ENCODE results near the gene ANKK1. TPM values are rescaled to one million over a fixed set of nuclear protein-coding genes. Genes with fewer than 3 reads are reported as not detected.

Gene ANKK1
- total RNA-seq (2014; rRNA removed; shearing (Covaris generic); ENCODE audit: low replicate concordance) = 0.32 and 0.67 TPM in 2 replicates

- no peaks in the 10 kb centered on the region for H3K27me3 ChIP-seq (ENCODE audit: low read length)
Measured at GRCh38 chr11:113387605-113388211, at the start of gene ANKK1. Gene ANKK1 (plus strand): TSS chr11:113387779. CDS start chr11:113387885, 106 bp downstream.

GRCh38 chr11:113338730-113339129 is 48.8 kb upstream of the ANKK1 start:
- H3K9me2 ChIP-seq (replicated peaks; ENCODE audit: insufficient read depth, low read length) = no peaks in the 10 kb centered on the region
- no peak overlapping the region for H3K9ac ChIP-seq (ENCODE audit: low read length)
- H3K4me2 ChIP-seq (ENCODE audit: low read depth, low read length, poor library complexity, severe bottlenecking) = no peak overlapping the region
- no peaks in the 10 kb centered on the region for H3K9me3 ChIP-seq (ENCODE audit: low read length)
- no peak for DNase-seq
- no peak overlapping the region for H2AFZ ChIP-seq (ENCODE audit: low read length)
- H3K79me2 ChIP-seq (ENCODE audit: low read length) = no peaks in the 10 kb centered on the region
- no peak overlapping the region for H3K27ac ChIP-seq (ENCODE audit: low read length)
- no peaks in the 10 kb centered on the region for H3K4me1 ChIP-seq (ENCODE audit: low read length)
- no peaks in the 10 kb centered on the region for H3K27me3 ChIP-seq (ENCODE audit: low read length)
- no peaks in the 10 kb centered on the region for H4K20me1 ChIP-seq (ENCODE audit: insufficient read depth, low read depth, low read length)
- no peak overlapping the region for H3K4me3 ChIP-seq (ENCODE audit: low read length)
- no peaks in the 10 kb centered on the region for H3K36me3 ChIP-seq (ENCODE audit: insufficient read depth, low read length)

More at GRCh38 chr11:113387605-113388211, at the start of gene ANKK1:
- H3K79me2 ChIP-seq (ENCODE audit: low read length) = no peaks in the 10 kb centered on the region
- H3K4me3 ChIP-seq (ENCODE audit: low read length) = no peak within 1 kb of the TSS
- no peak within 1 kb of the TSS for H2AFZ ChIP-seq (ENCODE audit: low read length)
- H3K36me3 ChIP-seq (ENCODE audit: insufficient read depth, low read length) = no peaks in the 10 kb centered on the region
- H3K4me2 ChIP-seq (ENCODE audit: low read depth, low read length, poor library complexity, severe bottlenecking) = no peak within 1 kb of the TSS
- H3K4me1 ChIP-seq (ENCODE audit: low read length) = no peaks in the 10 kb centered on the region
- no peaks in the 10 kb centered on the region for H4K20me1 ChIP-seq (ENCODE audit: insufficient read depth, low read depth, low read length)
- no peak within 1 kb of the TSS for H3K27ac ChIP-seq (ENCODE audit: low read length)
- no peak for DNase-seq
- no peaks in the 10 kb centered on the region for H3K9me3 ChIP-seq (ENCODE audit: low read length)
- H3K9me2 ChIP-seq (replicated peaks; ENCODE audit: insufficient read depth, low read length) = no peaks in the 10 kb centered on the region
- no peak within 1 kb of the TSS for H3K9ac ChIP-seq (ENCODE audit: low read length)

- no peaks in the 10 kb centered on the region for H3K36me3 ChIP-seq (ENCODE audit: insufficient read depth, low read length)
- H3K9me2 ChIP-seq (replicated peaks; ENCODE audit: insufficient read depth, low read length) = no peaks in the 10 kb centered on the region
- no peaks in the 10 kb centered on the region for H3K9me3 ChIP-seq (ENCODE audit: low read length)
- no peak overlapping the region for H3K4me3 ChIP-seq (ENCODE audit: low read length)
- no peak overlapping the region for H2AFZ ChIP-seq (ENCODE audit: low read length)
- no peaks in the 10 kb centered on the region for H4K20me1 ChIP-seq (ENCODE audit: insufficient read depth, low read depth, low read length)
- no peak overlapping the region for H3K27ac ChIP-seq (ENCODE audit: low read length)
- H3K27me3 ChIP-seq (ENCODE audit: low read length) = no peaks in the 10 kb centered on the region
- no peaks in the 10 kb centered on the region for H3K79me2 ChIP-seq (ENCODE audit: low read length)
- DNase-seq = no peak
- no peak overlapping the region for H3K4me2 ChIP-seq (ENCODE audit: low read depth, low read length, poor library complexity, severe bottlenecking)
- H3K4me1 ChIP-seq (ENCODE audit: low read length) = no peaks in the 10 kb centered on the region
- H3K9ac ChIP-seq (ENCODE audit: low read length) = no peak overlapping the region
Measured at GRCh38 chr11:113339929-113340589, 47.5 kb upstream of the ANKK1 start.

- H3K27ac ChIP-seq (ENCODE audit: low read length) = no peak overlapping the region
- no peaks in the 10 kb centered on the region for H3K27me3 ChIP-seq (ENCODE audit: low read length)
- no peaks in the 10 kb centered on the region for H3K9me3 ChIP-seq (ENCODE audit: low read length)
- H4K20me1 ChIP-seq (ENCODE audit: insufficient read depth, low read depth, low read length) = no peaks in the 10 kb centered on the region
- H3K4me1 ChIP-seq (ENCODE audit: low read length) = no peaks in the 10 kb centered on the region
- no peak for DNase-seq
- H3K9me2 ChIP-seq (replicated peaks; ENCODE audit: insufficient read depth, low read length) = no peaks in the 10 kb centered on the region
- H3K36me3 ChIP-seq (ENCODE audit: insufficient read depth, low read length) = no peaks in the 10 kb centered on the region
- H3K79me2 ChIP-seq (ENCODE audit: low read length) = no peaks in the 10 kb centered on the region
- H2AFZ ChIP-seq (ENCODE audit: low read length) = no peak overlapping the region
- H3K4me3 ChIP-seq (ENCODE audit: low read length) = no peak overlapping the region
- H3K9ac ChIP-seq (ENCODE audit: low read length) = no peak overlapping the region
- H3K4me2 ChIP-seq (ENCODE audit: low read depth, low read length, poor library complexity, severe bottlenecking) = no peak overlapping the region
Measured at GRCh38 chr11:113341388-113342165, 46.0 kb upstream of the ANKK1 start.

GRCh38 chr11:113345978-113346377 is 41.6 kb upstream of the ANKK1 start:
- no peaks in the 10 kb centered on the region for H3K4me1 ChIP-seq (ENCODE audit: low read length)
- no peaks in the 10 kb centered on the region for H3K9me2 ChIP-seq (replicated peaks; ENCODE audit: insufficient read depth, low read length)
- H3K9ac ChIP-seq (ENCODE audit: low read length) = no peak overlapping the region
- H2AFZ ChIP-seq (ENCODE audit: low read length) = no peak overlapping the region
- H3K36me3 ChIP-seq (ENCODE audit: insufficient read depth, low read length) = no peaks in the 10 kb centered on the region
- no peak overlapping the region for H3K27ac ChIP-seq (ENCODE audit: low read length)
- H3K4me3 ChIP-seq (ENCODE audit: low read length) = no peak overlapping the region
- H3K4me2 ChIP-seq (ENCODE audit: low read depth, low read length, poor library complexity, severe bottlenecking) = no peak overlapping the region
- no peaks in the 10 kb centered on the region for H4K20me1 ChIP-seq (ENCODE audit: insufficient read depth, low read depth, low read length)
- DNase-seq = no peak
- no peaks in the 10 kb centered on the region for H3K79me2 ChIP-seq (ENCODE audit: low read length)
- no peaks in the 10 kb centered on the region for H3K9me3 ChIP-seq (ENCODE audit: low read length)
- H3K27me3 ChIP-seq (ENCODE audit: low read length) = no peaks in the 10 kb centered on the region

- Histone ChIP-seq H3K27me3 (ENCODE audit: low read length) (no peaks in the 10 kb centered on the region), H3K9me3 (ENCODE audit: low read length) (no peaks in the 10 kb centered on the region), H3K36me3 (ENCODE audit: insufficient read depth, low read length) (no peaks in the 10 kb centered on the region), H3K4me1 (ENCODE audit: low read length) (no peaks in the 10 kb centered on the region), H3K4me2 (ENCODE audit: low read depth, low read length, poor library complexity, severe bottlenecking) (no peak overlapping the region), H2AFZ (ENCODE audit: low read length) (no peak overlapping the region), H3K4me3 (ENCODE audit: low read length) (no peak overlapping the region), H4K20me1 (ENCODE audit: insufficient read depth, low read depth, low read length) (no peaks in the 10 kb centered on the region), H3K27ac (ENCODE audit: low read length) (no peak overlapping the region), H3K9me2 (replicated peaks; ENCODE audit: insufficient read depth, low read length) (no peaks in the 10 kb centered on the region), H3K9ac (ENCODE audit: low read length) (no peak overlapping the region), H3K79me2 (ENCODE audit: low read length) (no peaks in the 10 kb centered on the region)
- no peak for DNase-seq
Measured at GRCh38 chr11:113349528-113349927, 38.1 kb upstream of the ANKK1 start.

GRCh38 chr11:113350336-113351067 is 37.1 kb upstream of the ANKK1 start:
- no peak for DNase-seq
- Histone ChIP-seq H3K27me3 (ENCODE audit: low read length) (no peaks in the 10 kb centered on the region), H3K9me3 (ENCODE audit: low read length) (no peaks in the 10 kb centered on the region)

GRCh38 chr11:113351068-113351450 is 36.5 kb upstream of the ANKK1 start:
- Histone ChIP-seq H4K20me1 (ENCODE audit: insufficient read depth, low read depth, low read length) (no peaks in the 10 kb centered on the region), H3K27me3 (ENCODE audit: low read length) (no peaks in the 10 kb centered on the region), H3K9ac (ENCODE audit: low read length) (no peak overlapping the region), H3K79me2 (ENCODE audit: low read length) (no peaks in the 10 kb centered on the region), H3K36me3 (ENCODE audit: insufficient read depth, low read length) (no peaks in the 10 kb centered on the region; the same call in 1 of the 2 replicates), H3K4me3 (ENCODE audit: low read length) (no peak overlapping the region), H3K9me2 (replicated peaks; ENCODE audit: insufficient read depth, low read length) (no peaks in the 10 kb centered on the region), H3K4me1 (ENCODE audit: low read length) (no peaks in the 10 kb centered on the region), H3K9me3 (ENCODE audit: low read length) (no peaks in the 10 kb centered on the region), H3K4me2 (ENCODE audit: low read depth, low read length, poor library complexity, severe bottlenecking) (no peak overlapping the region), H2AFZ (ENCODE audit: low read length) (no peak overlapping the region), H3K27ac (ENCODE audit: low read length) (no peak overlapping the region)
- no peak for DNase-seq

More at GRCh38 chr11:113350336-113351067, 37.1 kb upstream of the ANKK1 start:
- Histone ChIP-seq H3K36me3 (ENCODE audit: insufficient read depth, low read length) (no peaks in the 10 kb centered on the region), H3K4me2 (ENCODE audit: low read depth, low read length, poor library complexity, severe bottlenecking) (no peak overlapping the region), H3K79me2 (ENCODE audit: low read length) (no peaks in the 10 kb centered on the region), H4K20me1 (ENCODE audit: insufficient read depth, low read depth, low read length) (no peaks in the 10 kb centered on the region), H3K4me1 (ENCODE audit: low read length) (no peaks in the 10 kb centered on the region), H3K27ac (ENCODE audit: low read length) (no peak overlapping the region), H2AFZ (ENCODE audit: low read length) (no peak overlapping the region), H3K9ac (ENCODE audit: low read length) (no peak overlapping the region), H3K9me2 (replicated peaks; ENCODE audit: insufficient read depth, low read length) (no peaks in the 10 kb centered on the region), H3K4me3 (ENCODE audit: low read length) (no peak overlapping the region)

Measured in Karpas-422 (cell line).